ENCODE data around the gene OGT.
A peak's percentile ranks its signal among the peaks of the same experiment; 100 is the strongest.
"Not testable (repeated sequence)": the region's sequence is repeated elsewhere in the genome, so short reads cannot be mapped to it uniquely, and the experiment has no call there.

Gene OGT

GRCh38 chrX:71599965-71600364, 67.1 kb downstream of the OGT start:
- no peak for DNase-seq

GRCh38 chrX:71603618-71604017, 70.7 kb downstream of the OGT start:
- DNase-seq, result peak; percentile 30

GRCh38 chrX:71604141-71604540, 71.2 kb downstream of the OGT start:
- no peak for DNase-seq

GRCh38 chrX:71604796-71605568, 72.1 kb downstream of the OGT start:
- DNase-seq, result no peak

- DNase-seq, result no peak
Observed at GRCh38 chrX:71606536-71607216, 73.8 kb downstream of the OGT start.

- no peak for DNase-seq
Observed at GRCh38 chrX:71607488-71607887, 74.6 kb downstream of the OGT start.

GRCh38 chrX:71609095-71609750, 76.3 kb downstream of the OGT start:
- no peak for DNase-seq

- not testable (repeated sequence) for DNase-seq
Observed at GRCh38 chrX:71611736-71612135, 78.8 kb downstream of the OGT start.

- no peak for DNase-seq
Observed at GRCh38 chrX:71612256-71612655, 79.4 kb downstream of the OGT start.

GRCh38 chrX:71615056-71615455, 82.2 kb downstream of the OGT start:
- DNase-seq, result no peak

- DNase-seq, result no peak
Observed at GRCh38 chrX:71615954-71616353, 83.0 kb downstream of the OGT start.

- no peak for DNase-seq
Observed at GRCh38 chrX:71616672-71617529, 84.0 kb downstream of the OGT start.

GRCh38 chrX:71617742-71618141, 84.8 kb downstream of the OGT start:
- DNase-seq, result no peak

- DNase-seq, result peak; percentile 83
Observed at GRCh38 chrX:71618303-71618721, 85.4 kb downstream of the OGT start, which contains the start of gene CXCR3. Gene CXCR3 (minus strand): TSS chrX:71618511. CDS start chrX:71618449, 62 bp downstream.

- DNase-seq, result no peak
Observed at GRCh38 chrX:71618787-71619186, 85.9 kb downstream of the OGT start.

GRCh38 chrX:71619193-71619592, 86.3 kb downstream of the OGT start:
- DNase-seq, result peak; percentile 79

GRCh38 chrX:71619986-71620385, 87.1 kb downstream of the OGT start:
- DNase-seq, result no peak

- DNase-seq, result no peak
Observed at GRCh38 chrX:71621603-71622002, 88.7 kb downstream of the OGT start.

- no peak for DNase-seq
Observed at GRCh38 chrX:71622032-71622575, 89.2 kb downstream of the OGT start.

GRCh38 chrX:71622576-71623450, 89.9 kb downstream of the OGT start:
- DNase-seq, result peak; percentile 74

- DNase-seq, result no peak
Observed at GRCh38 chrX:71623714-71624113, 90.8 kb downstream of the OGT start.

All from activated CD4-positive, alpha-beta T cell treated with anti-CD3 and anti-CD28 coated beads for 48 hours (primary cell).